Measurements from ENCODE around the gene SPRR2E. TPM values are rescaled to one million over a fixed set of nuclear protein-coding genes. Genes with fewer than 3 reads are reported as not detected.
"Not testable (repeated sequence)": the region's sequence is repeated elsewhere in the genome, so short reads cannot be mapped to it uniquely, and the experiment has no call there.

The SPRR2E gene
- total RNA-seq, 1 experiment from 2014 or later: not detected

DNA sequence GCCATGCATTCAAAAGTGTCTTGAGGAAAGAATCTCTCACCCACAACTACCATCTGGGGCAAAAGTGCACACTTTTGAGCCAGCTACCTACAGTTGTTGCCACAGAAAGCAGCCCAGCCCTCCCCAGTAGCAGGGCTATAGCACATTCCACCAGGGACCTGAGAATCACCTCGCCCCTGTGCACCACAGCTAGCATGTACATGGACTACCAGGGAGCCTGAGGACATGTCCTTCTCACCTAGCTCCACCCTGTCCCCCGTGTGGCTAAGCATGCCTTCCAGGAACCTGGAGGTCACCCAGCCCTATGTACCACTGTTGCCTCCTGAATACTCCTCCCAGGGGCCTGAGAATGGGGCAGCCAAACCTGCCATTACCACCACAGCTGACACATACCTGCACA is 39.4 kb upstream of the SPRR2E start:
- Mint-ChIP-seq H3K27me3 (ENCODE audit: insufficient read depth, unreplicated experiment) (peaks cover 33% of the 10 kb centered on the region), H3K9me3 (ENCODE audit: unreplicated experiment) (no peaks in the 10 kb centered on the region), H3K4me1 (ENCODE audit: low read depth, unreplicated experiment) (no peaks in the 10 kb centered on the region), H3K27ac (ENCODE audit: unreplicated experiment) (no peak overlapping the region), H3K4me3 (ENCODE audit: unreplicated experiment) (no peak overlapping the region), H3K36me3 (ENCODE audit: insufficient read depth, unreplicated experiment) (no peaks in the 10 kb centered on the region)
- intact Hi-C loops (cut with micrococcal nuclease; ENCODE audit: unreplicated experiment): no loop called here
- no peaks in the 10 kb centered on the region for H3K36me3 ChIP-seq (ENCODE audit: control insufficient read depth, insufficient read depth, low read length)
- DNase-seq: no peak
- TF ChIP-seq CTCF (IDR thresholded peaks at IDR 0.05; ENCODE audit: insufficient read depth in 1 of 2, low read depth in 1 of 2, low read length in 1 of 2, severe bottlenecking in 1 of 2, unreplicated experiment in 1 of 2): no peak
- H3K9me3 ChIP-seq: 0 out of 2 replicates have a peak, but pooled peaks cover 3% of the 10 kb centered on the region
- BruUV-seq (replicated peaks): no TSS peak
- H3K4me3 ChIP-seq (ENCODE audit: low read depth, low read length): no peak overlapping the region
- CTCF ChIA-PET: no interaction called here
- H3K4me1 ChIP-seq: no peaks in the 10 kb centered on the region
- no peaks in the 10 kb centered on the region for H3K27me3 ChIP-seq (replicated peaks; ENCODE audit: control insufficient read depth, insufficient read depth, low read length)
- POLR2A ChIA-PET: no interaction called here

DNA sequence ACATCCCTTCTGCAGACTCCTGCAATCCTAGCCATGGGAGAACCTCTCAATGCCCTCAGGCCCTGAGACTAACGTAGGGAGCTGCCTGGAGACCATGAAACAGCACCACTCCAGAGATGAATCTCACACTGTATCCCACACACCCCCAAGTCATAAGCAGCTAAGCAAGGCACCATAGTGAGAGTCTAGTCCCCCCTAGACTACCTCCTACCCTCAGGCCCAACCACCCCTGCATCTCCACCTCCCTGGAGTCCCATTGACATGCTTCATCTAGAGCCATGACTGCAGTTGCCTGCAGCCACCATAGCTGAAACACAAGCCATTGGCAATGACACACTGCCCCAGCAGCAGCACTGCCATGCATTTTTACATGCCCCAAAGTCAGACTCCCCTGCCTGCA is 38.9 kb upstream of the SPRR2E start:
- peaks cover 33% of the 10 kb centered on the region for H3K27me3 Mint-ChIP-seq (ENCODE audit: insufficient read depth, unreplicated experiment)
- intact Hi-C loops (cut with micrococcal nuclease; ENCODE audit: unreplicated experiment): no loop called here
- no peaks in the 10 kb centered on the region for H3K9me3 Mint-ChIP-seq (ENCODE audit: unreplicated experiment)
- no TSS peak for BruUV-seq (replicated peaks)
- Histone ChIP-seq H3K9me3 (0 out of 2 replicates have a peak, but pooled peaks cover 3% of the 10 kb centered on the region), H3K27me3 (replicated peaks; ENCODE audit: control insufficient read depth, insufficient read depth, low read length) (no peaks in the 10 kb centered on the region), H3K36me3 (ENCODE audit: control insufficient read depth, insufficient read depth, low read length) (no peaks in the 10 kb centered on the region), H3K4me1 (no peaks in the 10 kb centered on the region), H3K4me3 (ENCODE audit: low read depth, low read length) (no peak overlapping the region)
- no peaks in the 10 kb centered on the region for H3K36me3 Mint-ChIP-seq (ENCODE audit: insufficient read depth, unreplicated experiment)
- TF ChIP-seq CTCF (IDR thresholded peaks at IDR 0.05; ENCODE audit: insufficient read depth in 1 of 2, low read depth in 1 of 2, low read length in 1 of 2, severe bottlenecking in 1 of 2, unreplicated experiment in 1 of 2): no peak
- no peak overlapping the region for H3K4me3 Mint-ChIP-seq (ENCODE audit: unreplicated experiment)
- H3K27ac Mint-ChIP-seq (ENCODE audit: unreplicated experiment): no peak overlapping the region
- H3K4me1 Mint-ChIP-seq (ENCODE audit: low read depth, unreplicated experiment): no peaks in the 10 kb centered on the region
- no peak for DNase-seq
- POLR2A ChIA-PET: no interaction called here
- CTCF ChIA-PET: no interaction called here

GRCh38 chr1:153128688-153129087 is 34.4 kb upstream of the SPRR2E start:
- H3K36me3 ChIP-seq (ENCODE audit: control insufficient read depth, insufficient read depth, low read length); POLR2A ChIA-PET; H3K36me3 Mint-ChIP-seq (ENCODE audit: insufficient read depth, unreplicated experiment); H3K9me3 ChIP-seq; H3K27ac Mint-ChIP-seq (ENCODE audit: unreplicated experiment); H3K4me1 Mint-ChIP-seq (ENCODE audit: low read depth, unreplicated experiment); H3K27me3 ChIP-seq (replicated peaks; ENCODE audit: control insufficient read depth, insufficient read depth, low read length); H3K4me3 ChIP-seq (ENCODE audit: low read depth, low read length); BruUV-seq (replicated peaks); H3K4me1 ChIP-seq; intact Hi-C loops (cut with micrococcal nuclease; ENCODE audit: unreplicated experiment); CTCF ChIA-PET; DNase-seq; H3K4me3 Mint-ChIP-seq (ENCODE audit: unreplicated experiment): not testable (repeated sequence)
- Mint-ChIP-seq H3K27me3 (ENCODE audit: insufficient read depth, unreplicated experiment) (peaks cover 13% of the 10 kb centered on the region), H3K9me3 (ENCODE audit: unreplicated experiment) (peaks cover 12% of the 10 kb centered on the region)

GRCh38 chr1:153127296-153127695 is 33.0 kb upstream of the SPRR2E start:
- DNase-seq: no peak
- Mint-ChIP-seq H3K27me3 (ENCODE audit: insufficient read depth, unreplicated experiment) (peaks cover 13% of the 10 kb centered on the region), H3K4me3 (ENCODE audit: unreplicated experiment) (no peak overlapping the region), H3K9me3 (ENCODE audit: unreplicated experiment) (peaks cover 12% of the 10 kb centered on the region), H3K4me1 (ENCODE audit: low read depth, unreplicated experiment) (no peaks in the 10 kb centered on the region), H3K36me3 (ENCODE audit: insufficient read depth, unreplicated experiment) (no peaks in the 10 kb centered on the region), H3K27ac (ENCODE audit: unreplicated experiment) (no peak overlapping the region)
- H3K4me3 ChIP-seq (ENCODE audit: low read depth, low read length): no peak overlapping the region
- 0 out of 2 replicates have a peak, but pooled peaks cover 3% of the 10 kb centered on the region for H3K9me3 ChIP-seq
- intact Hi-C loops (cut with micrococcal nuclease; ENCODE audit: unreplicated experiment): no loop called here
- ChIA-PET POLR2A (no interaction called here), CTCF (no interaction called here)
- no peak for TF ChIP-seq CTCF (IDR thresholded peaks at IDR 0.05; ENCODE audit: insufficient read depth in 1 of 2, low read depth in 1 of 2, low read length in 1 of 2, severe bottlenecking in 1 of 2, unreplicated experiment in 1 of 2)
- BruUV-seq (replicated peaks): no TSS peak
- H3K36me3 ChIP-seq (ENCODE audit: control insufficient read depth, insufficient read depth, low read length): no peaks in the 10 kb centered on the region
- H3K27me3 ChIP-seq (replicated peaks; ENCODE audit: control insufficient read depth, insufficient read depth, low read length): no peaks in the 10 kb centered on the region
- no peaks in the 10 kb centered on the region for H3K4me1 ChIP-seq

Data from Caco-2 (cell line).